ENCODE results near the gene DSCAML1. TPM values are rescaled to one million over a fixed set of nuclear protein-coding genes. Genes with fewer than 3 reads are reported as not detected.
A peak's percentile ranks its signal among the peaks of the same experiment; 100 is the strongest.

The DSCAML1 gene
- total RNA-seq, 1 donor from 2014 or later = 2.5 TPM

DNA sequence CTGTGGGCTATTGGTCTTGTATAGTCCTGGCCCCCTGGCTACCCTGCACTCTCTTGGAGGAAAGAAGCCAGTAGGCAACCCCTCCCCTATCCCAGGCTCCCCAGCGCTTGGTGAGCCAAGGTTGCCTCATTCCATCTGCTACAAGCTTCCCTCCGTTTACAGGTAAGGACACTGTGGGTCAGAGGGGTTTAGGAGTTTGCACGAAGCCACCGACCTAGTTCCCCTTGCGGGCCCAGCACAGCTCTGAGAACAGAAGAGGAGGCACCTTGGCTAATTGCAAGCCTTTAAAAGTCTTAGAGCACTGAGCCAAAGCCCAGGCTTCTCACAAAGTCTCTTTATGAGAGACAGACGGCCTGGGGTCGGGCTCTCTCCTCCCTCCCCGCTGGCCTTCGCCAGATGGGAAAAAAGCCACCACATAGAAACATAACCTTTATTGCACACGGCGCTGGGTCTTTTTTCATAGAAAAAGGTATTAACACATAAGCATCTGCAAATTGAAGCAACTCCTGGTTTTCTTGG lies 369.6 kb downstream of the DSCAML1 start:
- Mint-ChIP-seq H3K9me3 (no peaks in the 10 kb centered on the region), H3K4me1 (peaks cover 8% of the 10 kb centered on the region), H3K4me3 (no peak overlapping the region), H3K36me3 (no peaks in the 10 kb centered on the region), H3K27ac (no peak overlapping the region), H3K27me3 (ENCODE audit: low read depth) (peaks cover 66% of the 10 kb centered on the region)
- TF ChIP-seq, protein P1, sequence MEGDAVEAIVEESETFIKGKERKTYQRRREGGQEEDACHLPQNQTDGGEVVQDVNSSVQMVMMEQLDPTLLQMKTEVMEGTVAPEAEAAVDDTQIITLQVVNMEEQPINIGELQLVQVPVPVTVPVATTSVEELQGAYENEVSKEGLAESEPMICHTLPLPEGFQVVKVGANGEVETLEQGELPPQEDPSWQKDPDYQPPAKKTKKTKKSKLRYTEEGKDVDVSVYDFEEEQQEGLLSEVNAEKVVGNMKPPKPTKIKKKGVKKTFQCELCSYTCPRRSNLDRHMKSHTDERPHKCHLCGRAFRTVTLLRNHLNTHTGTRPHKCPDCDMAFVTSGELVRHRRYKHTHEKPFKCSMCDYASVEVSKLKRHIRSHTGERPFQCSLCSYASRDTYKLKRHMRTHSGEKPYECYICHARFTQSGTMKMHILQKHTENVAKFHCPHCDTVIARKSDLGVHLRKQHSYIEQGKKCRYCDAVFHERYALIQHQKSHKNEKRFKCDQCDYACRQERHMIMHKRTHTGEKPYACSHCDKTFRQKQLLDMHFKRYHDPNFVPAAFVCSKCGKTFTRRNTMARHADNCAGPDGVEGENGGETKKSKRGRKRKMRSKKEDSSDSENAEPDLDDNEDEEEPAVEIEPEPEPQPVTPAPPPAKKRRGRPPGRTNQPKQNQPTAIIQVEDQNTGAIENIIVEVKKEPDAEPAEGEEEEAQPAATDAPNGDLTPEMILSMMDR (IDR thresholded peaks at IDR 0.05; ENCODE audit: unreplicated experiment) = no peak
- DNase-seq (ENCODE audit: low spot score in 2 of 2, unreplicated experiment in 2 of 2) = no peak

DNA sequence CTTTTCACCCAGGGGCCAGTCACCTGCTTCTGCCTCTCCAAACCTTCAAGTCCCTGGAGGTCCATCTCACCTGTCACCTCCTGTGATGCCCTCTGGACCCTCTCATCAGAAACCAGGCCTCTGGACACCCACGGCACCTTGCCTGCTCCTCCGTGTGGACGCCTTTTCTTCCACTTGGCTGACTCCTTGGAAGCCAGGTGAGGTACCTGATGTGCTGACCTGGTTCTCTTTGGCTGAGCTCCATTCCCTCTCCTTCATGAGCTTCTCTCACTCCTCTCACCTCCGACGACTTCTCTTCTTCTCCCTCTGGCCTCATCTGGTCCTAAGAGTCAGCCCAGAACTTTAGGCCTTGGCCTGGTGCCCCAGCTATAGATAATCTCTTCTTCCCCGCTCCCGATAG lies 370.1 kb downstream of the DSCAML1 start:
- peaks cover 66% of the 10 kb centered on the region for H3K27me3 Mint-ChIP-seq (ENCODE audit: low read depth)
- TF ChIP-seq, protein P1 (IDR thresholded peaks at IDR 0.05; ENCODE audit: unreplicated experiment) = no peak
- no peak overlapping the region for H3K27ac Mint-ChIP-seq
- peaks cover 8% of the 10 kb centered on the region for H3K4me1 Mint-ChIP-seq
- no peaks in the 10 kb centered on the region for H3K9me3 Mint-ChIP-seq
- H3K4me3 Mint-ChIP-seq = no peak overlapping the region
- H3K36me3 Mint-ChIP-seq = no peaks in the 10 kb centered on the region
- no peak for DNase-seq (ENCODE audit: low spot score in 2 of 2, unreplicated experiment in 2 of 2)

DNA sequence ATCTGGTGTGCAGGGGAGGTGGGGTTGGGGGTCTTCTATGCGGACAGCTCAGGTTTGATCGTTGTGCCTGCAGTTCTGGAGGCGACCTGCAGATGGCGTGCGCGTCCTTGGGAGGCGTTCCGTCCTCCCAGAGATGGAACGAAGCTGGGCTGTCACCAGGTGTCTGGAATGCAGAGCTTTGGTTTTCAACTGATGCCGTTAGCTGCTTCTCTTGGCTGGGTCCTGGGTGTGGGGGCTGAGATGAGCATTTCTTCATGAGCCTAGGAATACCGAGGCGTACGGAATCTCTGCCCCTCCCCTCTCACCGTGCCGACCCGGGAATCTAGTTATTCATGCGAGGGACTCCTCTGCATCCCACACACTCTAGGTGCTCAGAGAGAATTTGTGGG lies 370.7 kb downstream of the DSCAML1 start:
- peaks cover 64% of the 10 kb centered on the region for H3K27me3 Mint-ChIP-seq (ENCODE audit: low read depth)
- H3K9me3 Mint-ChIP-seq = no peaks in the 10 kb centered on the region
- no peaks in the 10 kb centered on the region for H3K36me3 Mint-ChIP-seq
- H3K4me3 Mint-ChIP-seq = no peak overlapping the region
- no peak overlapping the region for H3K27ac Mint-ChIP-seq
- DNase-seq (ENCODE audit: low spot score in 2 of 2, unreplicated experiment in 2 of 2) = peak; percentile 73 to 94
- TF ChIP-seq, protein P1 (IDR thresholded peaks at IDR 0.05; ENCODE audit: unreplicated experiment) = peak; percentile 94
- H3K4me1 Mint-ChIP-seq = peaks cover 8% of the 10 kb centered on the region

DNA sequence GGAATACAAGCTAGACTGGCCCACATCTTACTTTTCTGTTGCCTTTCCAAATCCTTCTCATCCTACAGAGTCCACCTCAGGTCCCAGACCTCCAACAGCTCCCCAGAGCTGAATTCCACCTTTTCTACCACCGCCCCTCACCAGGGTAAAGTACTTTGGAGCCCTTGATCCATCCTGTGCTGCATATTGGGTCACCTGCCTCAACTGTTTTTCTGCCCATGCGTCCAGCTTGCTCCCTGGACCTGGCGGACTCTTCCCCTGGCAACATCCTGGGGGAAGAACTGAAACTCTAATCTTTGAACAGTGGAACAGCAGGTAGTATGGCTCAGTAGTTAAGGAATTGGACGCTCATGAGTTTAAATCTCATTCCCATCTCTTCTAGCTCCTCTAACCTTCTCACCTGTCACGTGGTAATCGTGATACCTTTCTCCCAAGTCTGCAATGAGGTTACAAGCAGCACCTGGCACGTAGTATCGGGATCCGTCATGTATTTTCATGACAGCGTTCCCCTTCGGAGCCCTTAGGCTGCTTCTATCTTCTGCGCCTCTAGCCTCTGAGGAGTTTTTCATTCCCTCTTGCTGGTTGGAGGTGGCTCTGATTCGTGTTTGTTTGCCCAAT lies 371.2 kb downstream of the DSCAML1 start:
- Mint-ChIP-seq H3K4me3 (no peak overlapping the region), H3K4me1 (peaks cover 8% of the 10 kb centered on the region), H3K9me3 (no peaks in the 10 kb centered on the region), H3K36me3 (no peaks in the 10 kb centered on the region), H3K27me3 (ENCODE audit: low read depth) (peaks cover 61% of the 10 kb centered on the region), H3K27ac (no peak overlapping the region)
- no peak for DNase-seq (ENCODE audit: low spot score in 2 of 2, unreplicated experiment in 2 of 2)
- TF ChIP-seq, protein P1 (IDR thresholded peaks at IDR 0.05; ENCODE audit: unreplicated experiment) = no peak

DNA sequence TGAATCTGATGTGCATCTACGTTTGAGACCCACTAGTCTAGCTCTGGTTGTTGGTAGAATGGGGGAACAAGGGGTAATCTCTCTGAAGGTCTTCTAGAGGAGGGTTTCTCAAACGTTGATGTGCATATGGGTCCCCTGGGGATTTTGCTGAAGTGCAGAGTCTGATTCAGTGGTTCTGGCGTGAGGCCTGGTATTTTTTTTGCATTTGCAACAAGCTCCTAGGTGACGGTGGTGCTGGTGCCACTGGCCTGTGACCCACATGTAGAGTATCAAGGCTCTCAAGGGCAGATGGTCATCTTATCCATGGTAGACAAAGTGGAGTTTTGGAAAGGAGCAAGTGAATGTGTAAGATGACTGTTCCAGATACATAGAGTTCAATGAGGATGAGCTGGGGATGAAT lies 372.2 kb downstream of the DSCAML1 start:
- peaks cover 8% of the 10 kb centered on the region for H3K4me1 Mint-ChIP-seq

More for the DNA sequence above, 372.2 kb downstream of the DSCAML1 start:
- no peak overlapping the region for H3K4me3 Mint-ChIP-seq
- TF ChIP-seq, protein P1 (IDR thresholded peaks at IDR 0.05; ENCODE audit: unreplicated experiment) = no peak
- no peak overlapping the region for H3K27ac Mint-ChIP-seq
- peaks cover 58% of the 10 kb centered on the region for H3K27me3 Mint-ChIP-seq (ENCODE audit: low read depth)
- no peak for DNase-seq (ENCODE audit: low spot score in 2 of 2, unreplicated experiment in 2 of 2)
- H3K9me3 Mint-ChIP-seq = no peaks in the 10 kb centered on the region
- no peaks in the 10 kb centered on the region for H3K36me3 Mint-ChIP-seq
